Body of pancreas (tissue), 4 donors: Measurements from ENCODE around the gene OR4P4. TPM values are rescaled to one million over a fixed set of nuclear protein-coding genes. Genes with fewer than 3 reads are reported as not detected.

ENCODE experiments used
- ATAC-seq: fragments of 150-250 bp; one replicate; pipeline ENCODE4 v1.9.1; 2016
- DNase-seq, 4 donors: peaks; one replicate each; pipeline ENCODE4 v3.0.0-alpha.2; 2019
- H3K27ac ChIP-seq, 4 donors: fragments of 200-600 bp; sonication (generic); 1 replicate in 3 of 4; 2 replicates in 1 of 4; pipeline versions ENCODE4 v1.5.1 to v1.6.1; 2016 to 2019; ENCODE audit warnings: mild to moderate bottlenecking in 1 of 4, mixed read lengths in 1 of 4, moderate library complexity in 1 of 4
- H3K27me3 ChIP-seq, 2 donors: fragments of 200-600 bp; sonication (generic); one replicate each; pipeline ENCODE4 v1.6.0; 2016; ENCODE audit warnings: mild to moderate bottlenecking in 1 of 2
- H3K36me3 ChIP-seq, 2 donors: fragments of 200-600 bp; sonication (generic); replicated peaks in 1 of 2; 2 replicates each; pipeline ENCODE4 v1.5.1; 2016; ENCODE audit warnings: low read depth in 2 of 2; ENCODE audit not compliant: insufficient read depth in 1 of 2
- H3K4me1 ChIP-seq: fragments of 200-600 bp; sonication (generic); one replicate; pipeline ENCODE4 v1.6.0; 2016
- H3K4me3 ChIP-seq, 2 donors: fragments of 200-600 bp; sonication (generic); 1 replicate in 1 of 2; 2 replicates in 1 of 2; pipeline ENCODE4 v1.5.1; 2016 to 2019
- H3K9me3 ChIP-seq, 3 donors: fragments of 200-600 bp; sonication (generic); 1 replicate in 2 of 3; 2 replicates in 1 of 3; pipeline ENCODE4 v1.5.1; 2016
- POLR2A ChIP-seq, 3 donors: fragments of 450-650 bp; IDR thresholded peaks; one replicate each; pipeline ENCODE4 v1.6.1; 2016; ENCODE audit warnings: antibody characterized with exemption in 3 of 3, mild to moderate bottlenecking in 2 of 3
- WGBS, 2 donors: methylation state at CpG; one replicate each; pipeline ENCODE4 v1.1.5; 2017; 5-methylcytosine and 5-hydroxymethylcytosine counted together
- intact Hi-C: fragments of 100-400 bp; cut with DNase I; formaldehyde crosslinking; loops from one replicate; pipeline ENCODE4 v1.15.1; 2023
- total RNA-seq, 2 donors: library from RNA; depleted of rRNA; stranded (reverse); fragments of >200 nt; gene quantifications; one replicate each; pipeline ENCODE4 v1.1.0, GENCODE V29; 2016
- TF ChIP-seq, protein P1 (sequence below), 7 experiments: fragments of 450-650 bp in 4 of 7; fragments of 200-600 bp in 3 of 7; sonication (generic) in 3 of 7; IDR thresholded peaks; one replicate each; pipeline ENCODE4 v1.5.1; 2016 to 2019; ENCODE audit warnings: antibody characterized with exemption in 7 of 7

Gene OR4P4
- total RNA-seq, 2 donors from 2014 or later: not detected

GRCh38 chr11:55655096-55655495 is 20.2 kb downstream of the OR4P4 start:
- TF ChIP-seq, protein P1, sequence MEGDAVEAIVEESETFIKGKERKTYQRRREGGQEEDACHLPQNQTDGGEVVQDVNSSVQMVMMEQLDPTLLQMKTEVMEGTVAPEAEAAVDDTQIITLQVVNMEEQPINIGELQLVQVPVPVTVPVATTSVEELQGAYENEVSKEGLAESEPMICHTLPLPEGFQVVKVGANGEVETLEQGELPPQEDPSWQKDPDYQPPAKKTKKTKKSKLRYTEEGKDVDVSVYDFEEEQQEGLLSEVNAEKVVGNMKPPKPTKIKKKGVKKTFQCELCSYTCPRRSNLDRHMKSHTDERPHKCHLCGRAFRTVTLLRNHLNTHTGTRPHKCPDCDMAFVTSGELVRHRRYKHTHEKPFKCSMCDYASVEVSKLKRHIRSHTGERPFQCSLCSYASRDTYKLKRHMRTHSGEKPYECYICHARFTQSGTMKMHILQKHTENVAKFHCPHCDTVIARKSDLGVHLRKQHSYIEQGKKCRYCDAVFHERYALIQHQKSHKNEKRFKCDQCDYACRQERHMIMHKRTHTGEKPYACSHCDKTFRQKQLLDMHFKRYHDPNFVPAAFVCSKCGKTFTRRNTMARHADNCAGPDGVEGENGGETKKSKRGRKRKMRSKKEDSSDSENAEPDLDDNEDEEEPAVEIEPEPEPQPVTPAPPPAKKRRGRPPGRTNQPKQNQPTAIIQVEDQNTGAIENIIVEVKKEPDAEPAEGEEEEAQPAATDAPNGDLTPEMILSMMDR (IDR thresholded peaks at IDR 0.05): no peak
- no peak for TF ChIP-seq POLR2A (IDR thresholded peaks at IDR 0.05)
- Histone ChIP-seq H3K27ac (no peak overlapping the region), H3K4me1 (no peaks in the 10 kb centered on the region), H3K4me3 (no peak overlapping the region), H3K9me3 (no peaks in the 10 kb centered on the region), H3K36me3 (no peaks in the 10 kb centered on the region), H3K27me3 (no peaks in the 10 kb centered on the region)
- ATAC-seq (no peak), DNase-seq (no peak)
- intact Hi-C loops: no loop called here

DNA sequence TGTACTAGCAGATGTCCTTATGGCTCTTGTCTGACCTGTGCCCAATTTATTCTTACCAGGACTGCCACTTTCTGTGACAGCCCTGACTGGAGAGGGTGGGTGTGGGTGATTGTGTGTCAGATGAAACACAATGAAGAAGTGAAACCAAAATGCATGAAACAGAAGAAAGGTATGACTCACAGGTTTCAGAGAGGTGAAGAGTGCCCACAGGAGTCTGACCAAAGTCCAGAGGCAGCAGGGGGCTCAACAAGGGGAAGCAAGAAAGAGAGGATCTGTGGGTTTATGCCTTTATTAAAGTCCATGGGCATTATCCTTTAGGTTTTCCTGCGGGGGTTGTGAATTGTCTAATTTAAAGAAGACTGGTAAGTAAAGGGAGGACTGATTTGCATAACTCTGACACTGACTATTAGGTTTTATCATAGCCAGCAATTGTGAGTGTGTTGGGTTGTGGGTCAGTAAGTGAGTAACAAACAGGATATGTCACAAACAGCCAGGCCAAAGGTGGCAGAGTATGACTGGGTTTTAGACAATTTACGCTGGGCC is 23.2 kb downstream of the OR4P4 start:
- Histone ChIP-seq H3K27me3 (no peaks in the 10 kb centered on the region), H3K36me3 (no peaks in the 10 kb centered on the region), H3K4me1 (no peaks in the 10 kb centered on the region), H3K4me3 (no peak overlapping the region), H3K27ac (no peak overlapping the region), H3K9me3 (no peaks in the 10 kb centered on the region)
- 68 to 78% methylated on average over 2 of the region's 2 CpGs for WGBS, 2 donors
- ATAC-seq: no peak
- TF ChIP-seq, protein P1 (IDR thresholded peaks at IDR 0.05): no peak
- TF ChIP-seq POLR2A (IDR thresholded peaks at IDR 0.05): no peak
- intact Hi-C loops: no loop called here
- DNase-seq: no peak

DNA sequence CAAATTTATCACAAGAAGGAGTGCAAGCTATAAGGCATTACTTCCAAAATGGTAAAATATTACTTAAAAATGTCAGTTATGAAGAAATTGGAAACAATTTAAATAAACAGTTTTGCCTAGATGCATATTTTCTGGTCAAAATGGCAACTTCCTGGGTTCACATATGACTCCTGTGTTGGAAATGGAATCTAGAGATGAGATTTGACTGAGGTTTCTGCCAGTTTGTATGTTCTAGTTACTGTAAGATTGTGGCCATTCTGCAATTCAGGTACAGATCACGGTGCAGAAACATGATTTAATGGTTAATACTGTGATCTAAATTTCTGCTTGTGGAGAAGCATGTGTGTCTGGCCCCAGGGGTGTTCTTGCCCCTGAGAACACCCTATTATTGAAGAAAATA is 23.7 kb downstream of the OR4P4 start:
- Histone ChIP-seq H3K4me1 (no peaks in the 10 kb centered on the region), H3K9me3 (no peaks in the 10 kb centered on the region), H3K36me3 (no peaks in the 10 kb centered on the region), H3K27ac (no peak overlapping the region), H3K27me3 (no peaks in the 10 kb centered on the region), H3K4me3 (no peak overlapping the region)
- TF ChIP-seq, protein P1 (IDR thresholded peaks at IDR 0.05): no peak
- TF ChIP-seq POLR2A (IDR thresholded peaks at IDR 0.05): no peak
- intact Hi-C loops: no loop called here
- no peak for DNase-seq
- 33 to 58% methylated on average over 1 of the region's 1 CpG for WGBS, 2 donors
- no peak for ATAC-seq

DNA sequence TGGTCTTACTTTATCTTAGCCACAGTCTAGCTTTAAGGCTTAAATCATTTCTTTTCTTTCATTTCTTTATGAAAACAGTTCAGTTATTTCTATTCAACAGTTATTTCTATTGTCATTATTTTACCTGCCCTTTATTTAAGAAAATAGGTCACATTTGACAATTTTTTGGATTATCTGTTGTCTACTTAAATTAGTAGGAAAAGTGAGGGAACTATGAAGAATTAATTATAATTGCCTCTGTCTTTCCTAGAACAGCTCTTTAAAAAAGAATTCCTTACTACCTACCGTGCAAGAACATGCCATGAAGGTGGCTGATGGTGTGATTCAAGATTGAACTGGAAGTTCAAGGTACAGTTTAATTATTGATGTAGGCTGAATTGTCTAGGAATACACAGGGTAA is 27.0 kb downstream of the OR4P4 start, which contains the start of gene OR4C6:
OR4C6 (plus strand) TSS at position 301 of the 400 bp plus-strand sequence. CDS start 2,966 bp downstream, outside the sequence.
- no peaks in the 10 kb centered on the region for H3K4me1 ChIP-seq
- intact Hi-C loops: no loop called here
- no peaks in the 10 kb centered on the region for H3K9me3 ChIP-seq
- H3K27me3 ChIP-seq: no peaks in the 10 kb centered on the region
- DNase-seq (no peak), ATAC-seq (no peak)
- WGBS, 2 donors: 53 to 58% methylated on average over 1 of the region's 1 CpG
- H3K27ac ChIP-seq: no peak within 1 kb of the TSS
- no peaks in the 10 kb centered on the region for H3K36me3 ChIP-seq
- TF ChIP-seq, protein P1 (IDR thresholded peaks at IDR 0.05): no peak
- TF ChIP-seq POLR2A (IDR thresholded peaks at IDR 0.05): no peak
- H3K4me3 ChIP-seq: no peak within 1 kb of the TSS

DNA sequence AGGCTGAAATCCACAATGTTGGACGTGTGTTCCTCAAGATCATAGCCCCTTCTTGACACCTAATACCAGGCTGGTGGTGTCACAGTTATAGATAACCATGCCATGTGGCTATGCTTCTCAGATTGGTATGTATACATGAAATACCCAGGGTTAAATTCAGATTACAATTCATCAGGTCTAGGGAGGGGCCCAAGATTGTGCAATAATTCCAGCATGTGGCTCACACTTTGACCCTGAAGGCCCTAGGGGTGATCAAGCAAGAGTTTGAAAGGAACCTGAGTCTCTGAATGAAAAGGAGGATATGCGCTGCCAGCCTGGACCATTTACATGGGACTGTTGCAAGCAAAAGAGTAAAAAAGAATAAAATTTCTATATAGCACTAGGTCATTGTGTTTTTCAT is 34.5 kb downstream of the OR4P4 start:
- Histone ChIP-seq H3K27me3 (no peaks in the 10 kb centered on the region), H3K27ac (no peak overlapping the region), H3K4me3 (no peak overlapping the region), H3K4me1 (no peaks in the 10 kb centered on the region), H3K36me3 (no peaks in the 10 kb centered on the region), H3K9me3 (no peaks in the 10 kb centered on the region)
- intact Hi-C loops: no loop called here
- 41 to 45% methylated on average over 2 of the region's 2 CpGs for WGBS, 2 donors
- DNase-seq (no peak), ATAC-seq (no peak)
- no peak for TF ChIP-seq POLR2A (IDR thresholded peaks at IDR 0.05)
- TF ChIP-seq, protein P1 (IDR thresholded peaks at IDR 0.05): no peak
